Measurements from ENCODE around the gene PLK5.

- TF ChIP-seq, protein P1, sequence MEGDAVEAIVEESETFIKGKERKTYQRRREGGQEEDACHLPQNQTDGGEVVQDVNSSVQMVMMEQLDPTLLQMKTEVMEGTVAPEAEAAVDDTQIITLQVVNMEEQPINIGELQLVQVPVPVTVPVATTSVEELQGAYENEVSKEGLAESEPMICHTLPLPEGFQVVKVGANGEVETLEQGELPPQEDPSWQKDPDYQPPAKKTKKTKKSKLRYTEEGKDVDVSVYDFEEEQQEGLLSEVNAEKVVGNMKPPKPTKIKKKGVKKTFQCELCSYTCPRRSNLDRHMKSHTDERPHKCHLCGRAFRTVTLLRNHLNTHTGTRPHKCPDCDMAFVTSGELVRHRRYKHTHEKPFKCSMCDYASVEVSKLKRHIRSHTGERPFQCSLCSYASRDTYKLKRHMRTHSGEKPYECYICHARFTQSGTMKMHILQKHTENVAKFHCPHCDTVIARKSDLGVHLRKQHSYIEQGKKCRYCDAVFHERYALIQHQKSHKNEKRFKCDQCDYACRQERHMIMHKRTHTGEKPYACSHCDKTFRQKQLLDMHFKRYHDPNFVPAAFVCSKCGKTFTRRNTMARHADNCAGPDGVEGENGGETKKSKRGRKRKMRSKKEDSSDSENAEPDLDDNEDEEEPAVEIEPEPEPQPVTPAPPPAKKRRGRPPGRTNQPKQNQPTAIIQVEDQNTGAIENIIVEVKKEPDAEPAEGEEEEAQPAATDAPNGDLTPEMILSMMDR (conservative IDR thresholded peaks at IDR 0.05; ENCODE audit: low read depth, low read length), result no peak
- TF ChIP-seq EZH2 (IDR thresholded peaks at IDR 0.05; ENCODE audit: borderline replicate concordance, low read depth, low read length, poor library complexity, severe bottlenecking), result no peak
Observed at GRCh38 chr19:1483979-1484428, 39.9 kb upstream of the PLK5 start.

Measured in A673 (cell line).